Hematopoietic multipotent progenitor cell treated with erythropoietin and hydrocortisone succinate and interleukin-3 and kit ligand, for 15 days (in vitro differentiated cells): Measurements from ENCODE around the gene ATXN7.
A peak's percentile ranks its signal among the peaks of the same experiment; 100 is the strongest.

ENCODE experiments used
- DNase-seq: peaks from one replicate; pipeline ENCODE4 v3.0.0-alpha.2; 2015; ENCODE audit warnings: low spot score

ATXN7 gene

GRCh38 chr3:63936925-63937324 lies 73.3 kb downstream of the ATXN7 start:
- DNase-seq: peak; percentile 90

- peak; percentile 70 for DNase-seq
Measured at GRCh38 chr3:63937661-63938651, 74.3 kb downstream of the ATXN7 start.

- no peak for DNase-seq
Measured at GRCh38 chr3:63940389-63940757, 76.7 kb downstream of the ATXN7 start.

GRCh38 chr3:63942528-63942927 lies 78.9 kb downstream of the ATXN7 start:
- DNase-seq: no peak

GRCh38 chr3:63943678-63944077 lies 80.0 kb downstream of the ATXN7 start:
- no peak for DNase-seq

- DNase-seq: no peak
Measured at GRCh38 chr3:63945558-63946096, 82.0 kb downstream of the ATXN7 start.

GRCh38 chr3:63946753-63947152 lies 83.1 kb downstream of the ATXN7 start:
- DNase-seq: no peak

GRCh38 chr3:63947594-63947993 lies 83.9 kb downstream of the ATXN7 start:
- DNase-seq: no peak

GRCh38 chr3:63949005-63949404 lies 85.3 kb downstream of the ATXN7 start:
- no peak for DNase-seq

- no peak for DNase-seq
Measured at GRCh38 chr3:63950698-63951097, 87.0 kb downstream of the ATXN7 start.

GRCh38 chr3:63951492-63952247 lies 88.0 kb downstream of the ATXN7 start:
- DNase-seq: no peak

- DNase-seq: peak; percentile 58
Measured at GRCh38 chr3:63952248-63952594, 88.6 kb downstream of the ATXN7 start.

- DNase-seq: no peak
Measured at GRCh38 chr3:63954182-63954581, 90.5 kb downstream of the ATXN7 start.

GRCh38 chr3:63955036-63955650 lies 91.5 kb downstream of the ATXN7 start:
- DNase-seq: no peak

GRCh38 chr3:63955830-63956545 lies 92.3 kb downstream of the ATXN7 start:
- DNase-seq: no peak

- no peak for DNase-seq
Measured at GRCh38 chr3:63959146-63959545, 95.5 kb downstream of the ATXN7 start.

GRCh38 chr3:63960048-63960711 lies 96.5 kb downstream of the ATXN7 start:
- peak; percentile 54 for DNase-seq

- peak; percentile 82 for DNase-seq
Measured at GRCh38 chr3:63961891-63962290, 98.2 kb downstream of the ATXN7 start.

- no peak for DNase-seq
Measured at GRCh38 chr3:63963496-63963895, 99.8 kb downstream of the ATXN7 start.

GRCh38 chr3:63964681-63965485 lies 101.2 kb downstream of the ATXN7 start:
- no peak for DNase-seq
